Astrocyte of the cerebellum (primary cell): ENCODE measurements around the gene LILRB4.
"Not testable (repeated sequence)": the region's sequence is repeated elsewhere in the genome, so short reads cannot be mapped to it uniquely, and the experiment has no call there.

ENCODE experiments used
- DNase-seq: peaks from one replicate; pipeline ENCODE4 v3.0.0-alpha.2; 2011; ENCODE audit warnings: low read depth
- H3K4me3 ChIP-seq: 2 replicates; pipeline ENCODE4 v1.5.1; 2011; ENCODE audit warnings: mild to moderate bottlenecking, low read depth, low read length, moderate library complexity
- in situ Hi-C: cut with HindIII; loops from 2 replicates; pipeline ENCODE4 v1.10.0; 2017; ENCODE audit warnings: low sequenced_read_pairs
- TF ChIP-seq, protein P1 (sequence below): IDR thresholded peaks from 2 replicates; pipeline ENCODE4 v1.5.1; 2012; ENCODE audit warnings: low read length, low read depth, moderate library complexity, mild to moderate bottlenecking; ENCODE audit errors: missing control alignments

The LILRB4 gene

DNA sequence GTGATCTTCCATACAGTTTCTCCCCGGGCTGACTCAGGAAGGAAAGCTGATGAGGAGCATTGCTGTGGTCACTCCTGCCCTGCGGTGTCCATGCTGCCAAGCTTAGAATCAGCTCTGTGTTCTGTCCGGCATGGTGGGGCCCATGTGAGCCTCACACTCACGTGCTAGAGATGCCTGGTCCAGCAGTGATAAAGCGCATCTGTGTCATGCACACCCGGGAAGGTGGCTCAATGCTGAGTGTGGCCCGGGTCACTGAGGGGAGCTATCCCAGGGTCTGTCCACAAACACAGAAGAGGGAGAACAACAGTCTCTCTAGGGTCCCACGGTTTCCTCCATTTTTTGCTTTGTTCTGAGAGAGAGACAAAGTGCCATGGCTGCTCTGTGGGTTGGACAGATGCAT, 36.0 kb upstream of the LILRB4 start:
- no peak overlapping the region for H3K4me3 ChIP-seq
- TF ChIP-seq, protein P1, sequence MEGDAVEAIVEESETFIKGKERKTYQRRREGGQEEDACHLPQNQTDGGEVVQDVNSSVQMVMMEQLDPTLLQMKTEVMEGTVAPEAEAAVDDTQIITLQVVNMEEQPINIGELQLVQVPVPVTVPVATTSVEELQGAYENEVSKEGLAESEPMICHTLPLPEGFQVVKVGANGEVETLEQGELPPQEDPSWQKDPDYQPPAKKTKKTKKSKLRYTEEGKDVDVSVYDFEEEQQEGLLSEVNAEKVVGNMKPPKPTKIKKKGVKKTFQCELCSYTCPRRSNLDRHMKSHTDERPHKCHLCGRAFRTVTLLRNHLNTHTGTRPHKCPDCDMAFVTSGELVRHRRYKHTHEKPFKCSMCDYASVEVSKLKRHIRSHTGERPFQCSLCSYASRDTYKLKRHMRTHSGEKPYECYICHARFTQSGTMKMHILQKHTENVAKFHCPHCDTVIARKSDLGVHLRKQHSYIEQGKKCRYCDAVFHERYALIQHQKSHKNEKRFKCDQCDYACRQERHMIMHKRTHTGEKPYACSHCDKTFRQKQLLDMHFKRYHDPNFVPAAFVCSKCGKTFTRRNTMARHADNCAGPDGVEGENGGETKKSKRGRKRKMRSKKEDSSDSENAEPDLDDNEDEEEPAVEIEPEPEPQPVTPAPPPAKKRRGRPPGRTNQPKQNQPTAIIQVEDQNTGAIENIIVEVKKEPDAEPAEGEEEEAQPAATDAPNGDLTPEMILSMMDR: no peak
- in situ Hi-C loops: no loop called here
- DNase-seq: no peak

DNA sequence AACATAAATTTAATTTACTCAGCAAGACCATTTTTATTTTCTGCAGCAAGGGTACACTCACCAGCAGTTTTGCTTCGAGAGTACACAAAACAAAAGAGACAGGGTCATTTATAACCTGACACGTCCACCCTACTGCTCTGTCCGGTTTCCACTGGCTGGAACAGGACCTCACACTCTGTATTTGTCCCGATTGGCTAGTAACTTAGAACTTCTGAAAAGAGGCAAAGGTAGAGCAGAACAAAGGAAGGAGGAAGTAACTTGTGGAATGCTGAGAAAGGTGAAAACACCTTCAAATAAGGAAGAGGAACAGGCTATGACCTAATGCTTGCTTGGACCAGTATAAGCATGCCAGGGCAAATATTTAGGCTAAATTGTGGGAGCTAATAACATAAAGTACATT, 34.9 kb upstream of the LILRB4 start:
- DNase-seq, H3K4me3 ChIP-seq, in situ Hi-C loops: not testable (repeated sequence)

DNA sequence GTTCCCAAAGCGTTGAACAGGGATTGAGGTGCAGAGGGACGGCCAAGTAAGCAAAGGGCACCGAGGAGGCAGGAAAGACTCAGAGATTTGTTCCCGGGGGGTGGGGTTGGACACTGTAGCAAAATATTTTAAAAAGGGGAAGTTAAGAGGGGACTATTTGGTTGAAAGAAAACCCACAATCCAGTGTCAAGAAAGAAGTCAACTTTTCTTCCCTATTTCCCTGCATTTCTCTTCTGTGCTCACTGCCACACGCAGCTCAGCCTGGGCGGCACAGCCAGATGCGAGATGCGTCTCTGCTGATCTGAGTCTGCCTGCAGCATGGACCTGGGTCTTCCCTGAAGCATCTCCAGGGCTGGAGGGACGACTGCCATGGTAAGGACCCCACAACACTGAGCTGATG, 32.5 kb upstream of the LILRB4 start, which contains the start of gene LILRB1:
TSS of gene LILRB1 (plus strand) at position 223 of the 400 bp plus-strand sequence. CDS start 590 bp downstream, outside the sequence.
- not testable (repeated sequence) for DNase-seq

DNA sequence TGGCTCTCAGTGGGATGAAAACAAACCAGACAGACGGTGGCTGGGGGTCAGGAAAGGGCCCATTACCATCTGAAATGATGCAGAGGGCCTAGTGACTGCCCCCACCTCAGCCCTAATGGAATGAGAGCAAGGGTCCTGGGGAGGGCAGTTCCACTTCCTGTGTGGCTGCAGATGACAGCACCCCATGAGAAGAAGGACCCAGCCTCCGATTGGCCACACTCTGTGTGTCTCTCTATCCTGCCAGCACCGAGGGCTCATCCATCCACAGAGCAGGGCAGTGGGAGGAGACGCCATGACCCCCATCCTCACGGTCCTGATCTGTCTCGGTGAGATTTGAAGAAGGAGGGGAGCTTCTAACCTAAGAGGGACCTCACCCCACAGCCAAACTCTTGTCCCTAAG, 32.0 kb upstream of the LILRB4 start:
- no peak for DNase-seq
- in situ Hi-C loops: no loop called here
- H3K4me3 ChIP-seq: no peak overlapping the region

More for the DNA sequence above, 32.5 kb upstream of the LILRB4 start, which contains the start of gene LILRB1:
- H3K4me3 ChIP-seq, in situ Hi-C loops: not testable (repeated sequence)

DNA sequence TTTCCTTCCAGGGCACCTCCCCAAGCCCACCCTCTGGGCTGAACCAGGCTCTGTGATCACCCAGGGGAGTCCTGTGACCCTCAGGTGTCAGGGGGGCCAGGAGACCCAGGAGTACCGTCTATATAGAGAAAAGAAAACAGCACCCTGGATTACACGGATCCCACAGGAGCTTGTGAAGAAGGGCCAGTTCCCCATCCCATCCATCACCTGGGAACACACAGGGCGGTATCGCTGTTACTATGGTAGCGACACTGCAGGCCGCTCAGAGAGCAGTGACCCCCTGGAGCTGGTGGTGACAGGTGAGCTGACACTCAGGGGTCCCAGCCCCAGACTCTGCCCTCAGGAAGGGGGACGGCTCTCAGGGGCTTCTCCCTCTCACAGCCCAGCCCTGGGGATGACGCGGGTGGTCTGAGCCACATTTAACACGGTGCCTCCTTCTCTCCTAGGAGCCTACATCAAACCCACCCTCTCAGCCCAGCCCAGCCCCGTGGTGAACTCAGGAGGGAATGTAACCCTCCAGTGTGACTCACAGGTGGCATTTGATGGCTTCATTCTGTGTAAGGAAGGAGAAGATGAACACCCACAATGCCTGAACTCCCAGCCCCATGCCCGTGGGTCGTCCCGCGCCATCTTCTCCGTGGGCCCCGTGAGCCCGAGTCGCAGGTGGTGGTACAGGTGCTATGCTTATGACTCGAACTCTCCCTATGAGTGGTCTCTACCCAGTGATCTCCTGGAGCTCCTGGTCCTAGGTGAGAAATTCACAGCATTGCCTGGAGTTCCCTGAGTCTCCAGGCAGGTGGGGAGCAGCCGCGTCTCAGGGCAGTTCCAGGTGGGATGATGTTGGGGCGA, 31.1 kb upstream of the LILRB4 start:
- DNase-seq, in situ Hi-C loops, H3K4me3 ChIP-seq: not testable (repeated sequence)

More for the DNA sequence above, 32.0 kb upstream of the LILRB4 start:
- TF ChIP-seq, protein P1: no peak

DNA sequence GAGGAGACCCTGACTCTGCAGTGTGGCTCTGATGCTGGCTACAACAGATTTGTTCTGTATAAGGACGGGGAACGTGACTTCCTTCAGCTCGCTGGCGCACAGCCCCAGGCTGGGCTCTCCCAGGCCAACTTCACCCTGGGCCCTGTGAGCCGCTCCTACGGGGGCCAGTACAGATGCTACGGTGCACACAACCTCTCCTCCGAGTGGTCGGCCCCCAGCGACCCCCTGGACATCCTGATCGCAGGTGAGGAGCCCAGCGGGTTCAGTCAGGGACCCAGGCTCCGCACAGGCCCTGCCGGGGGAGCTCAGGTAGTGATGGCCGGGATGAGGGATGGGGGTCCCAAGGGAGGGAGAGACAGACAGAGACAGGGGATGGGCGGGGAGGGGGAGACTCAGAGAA, 30.3 kb upstream of the LILRB4 start:
- in situ Hi-C loops, DNase-seq, H3K4me3 ChIP-seq: not testable (repeated sequence)

DNA sequence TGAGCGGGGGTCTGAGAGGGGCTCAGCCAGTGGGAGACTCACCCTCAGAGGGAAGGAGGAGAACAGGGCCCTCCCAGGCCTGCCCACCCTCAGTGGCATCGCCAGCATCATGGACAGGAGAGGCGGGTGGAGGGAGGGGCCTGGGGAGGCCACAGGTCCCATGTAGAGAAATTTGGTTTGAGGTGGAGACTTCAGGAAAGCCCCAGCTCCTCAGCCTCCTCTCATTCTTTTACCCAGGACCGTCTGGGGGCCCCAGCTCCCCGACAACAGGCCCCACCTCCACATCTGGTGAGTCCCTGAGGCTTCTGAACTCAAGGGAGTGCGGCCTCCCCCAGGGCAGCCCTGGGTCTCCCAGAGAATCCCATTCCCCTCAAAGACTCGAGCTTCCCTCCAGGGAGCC, 29.4 kb upstream of the LILRB4 start:
- TF ChIP-seq, protein P1: no peak
- in situ Hi-C loops: no loop called here
- no peak for DNase-seq

DNA sequence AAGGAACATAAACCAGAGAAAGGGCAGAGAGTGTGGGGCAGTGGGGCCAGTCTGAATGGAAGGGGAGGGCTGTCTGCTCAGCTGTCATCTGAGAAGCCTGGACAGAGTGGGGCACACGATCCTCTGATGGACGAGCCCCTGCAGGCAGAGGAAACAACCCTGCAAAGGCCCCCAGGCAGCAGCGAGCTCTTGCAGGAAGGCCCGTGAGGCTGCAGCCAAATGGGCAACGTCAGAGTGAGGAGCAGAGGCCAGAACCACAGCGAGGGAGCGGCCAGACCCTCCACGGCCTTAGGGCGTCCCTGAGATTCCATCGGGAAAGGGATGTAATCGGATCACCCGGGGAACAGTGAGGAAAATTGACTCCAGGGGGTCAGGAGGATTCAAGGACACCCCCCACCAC, 26.7 kb upstream of the LILRB4 start:
- DNase-seq, in situ Hi-C loops, H3K4me3 ChIP-seq: not testable (repeated sequence)

More for the DNA sequence above, 29.4 kb upstream of the LILRB4 start:
- no peak overlapping the region for H3K4me3 ChIP-seq

DNA sequence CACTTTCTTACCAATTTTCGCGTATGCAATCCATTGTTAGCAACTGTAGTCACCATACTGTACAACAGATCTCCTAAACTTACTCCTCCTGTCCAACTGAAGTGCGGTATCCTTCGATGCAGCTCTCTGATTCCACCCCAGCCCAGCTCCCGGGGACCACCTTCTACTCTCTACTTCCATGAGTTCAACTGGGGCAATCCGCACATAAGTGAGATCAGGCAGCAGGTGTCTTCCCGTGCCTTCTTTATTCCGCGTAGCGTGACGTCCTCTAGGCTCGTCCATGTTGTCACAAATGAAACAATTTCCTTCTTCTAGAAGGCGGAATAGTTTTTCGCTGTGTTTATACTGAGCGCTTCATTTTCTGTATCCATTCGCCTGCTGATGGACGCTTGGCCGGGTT, 24.1 kb upstream of the LILRB4 start:
- TF ChIP-seq, protein P1: no peak
- no peak overlapping the region for H3K4me3 ChIP-seq
- no peak for DNase-seq
- in situ Hi-C loops: no loop called here

DNA sequence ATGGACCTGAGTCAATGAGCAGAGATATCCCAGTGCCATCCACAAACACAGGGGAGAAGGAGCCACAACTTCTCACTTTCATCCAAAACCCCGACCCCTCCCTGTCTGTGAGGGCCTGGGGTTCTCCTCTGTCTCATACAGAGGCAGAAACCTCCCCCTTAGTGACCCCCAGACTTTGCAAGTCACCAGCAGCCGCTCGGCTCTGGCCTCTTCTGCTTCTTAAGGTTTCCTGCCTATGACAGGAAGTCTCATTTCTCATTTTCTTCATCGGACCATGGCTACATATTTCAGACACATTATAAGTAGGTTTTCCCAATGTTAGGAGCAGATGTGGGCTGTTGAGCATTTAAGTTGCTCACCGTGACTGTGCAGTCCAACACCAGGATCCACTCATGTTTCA, 19.8 kb upstream of the LILRB4 start:
- H3K4me3 ChIP-seq, in situ Hi-C loops, DNase-seq: not testable (repeated sequence)

DNA sequence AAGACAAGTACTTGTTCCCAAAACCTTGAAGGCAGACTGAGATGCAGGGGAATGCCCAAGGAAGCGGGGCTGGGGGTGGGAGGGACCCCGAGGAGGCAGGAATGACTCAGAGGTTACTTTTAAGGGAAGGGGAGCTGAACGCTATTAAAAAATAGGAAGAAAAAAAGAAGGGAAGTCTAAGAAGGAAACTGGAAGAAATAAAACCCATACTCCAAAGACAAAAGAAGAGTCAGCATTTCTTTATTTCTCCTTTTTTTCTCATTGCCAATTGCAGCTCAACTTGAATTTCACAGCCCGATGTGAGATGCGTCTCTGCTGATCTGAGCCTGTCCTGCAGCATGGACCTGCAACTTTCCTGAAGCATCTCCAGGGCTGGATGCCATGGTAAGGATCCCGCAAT, 19.2 kb upstream of the LILRB4 start:
- H3K4me3 ChIP-seq, DNase-seq, in situ Hi-C loops: not testable (repeated sequence)
